RWPE2 (cell line): ENCODE results near the gene CSNK1G2.

Source experiments
- ATAC-seq: fragments of 200-7000 bp; cut with Tn5 transposase; 3 replicates; pipeline ENCODE4 v1.9.1; 2021; ENCODE audit warnings: low read depth
- DNase-seq: peaks from one replicate; pipeline ENCODE4 v3.0.0-alpha.2; 2020; ENCODE audit warnings: low spot score
- H3K27ac ChIP-seq: fragments of 450-650 bp; 2 replicates; pipeline ENCODE4 v1.5.1; 2017; ENCODE audit warnings: mild to moderate bottlenecking; ENCODE audit not compliant: poor library complexity, severe bottlenecking
- H3K27me3 ChIP-seq: fragments of 250-450 bp; sonication (Bioruptor Pico); 2 replicates; pipeline ENCODE4 v1.5.1; 2021; ENCODE audit warnings: mild to moderate bottlenecking, moderate library complexity; ENCODE audit not compliant: insufficient read depth, poor library complexity, severe bottlenecking
- H3K36me3 ChIP-seq: fragments of 250-450 bp; sonication (Bioruptor Pico); 2 replicates; pipeline ENCODE4 v1.5.1; 2020; ENCODE audit warnings: low read depth, mild to moderate bottlenecking, moderate library complexity
- H3K4me1 ChIP-seq: fragments of 250-450 bp; sonication (Bioruptor Pico); 2 replicates; pipeline ENCODE4 v1.5.1; 2021; ENCODE audit warnings: mild to moderate bottlenecking, moderate library complexity; ENCODE audit not compliant: insufficient read depth, poor library complexity, severe bottlenecking
- H3K4me3 ChIP-seq: fragments of 250-450 bp; sonication (Bioruptor Pico); 2 replicates; pipeline ENCODE4 v1.5.1; 2021; ENCODE audit warnings: mild to moderate bottlenecking, moderate library complexity; ENCODE audit not compliant: severe bottlenecking
- H3K9me3 ChIP-seq: fragments of 250-450 bp; sonication (Bioruptor Pico); 2 replicates; pipeline ENCODE4 v1.5.1; 2021; ENCODE audit warnings: mild to moderate bottlenecking, moderate library complexity; ENCODE audit not compliant: severe bottlenecking
- TF ChIP-seq, protein P1 (sequence below): fragments of 450-650 bp; IDR thresholded peaks from one replicate; pipeline ENCODE4 v1.5.1; 2017; ENCODE audit warnings: mild to moderate bottlenecking, moderate library complexity; ENCODE audit not compliant: poor library complexity, severe bottlenecking

The CSNK1G2 gene

DNA sequence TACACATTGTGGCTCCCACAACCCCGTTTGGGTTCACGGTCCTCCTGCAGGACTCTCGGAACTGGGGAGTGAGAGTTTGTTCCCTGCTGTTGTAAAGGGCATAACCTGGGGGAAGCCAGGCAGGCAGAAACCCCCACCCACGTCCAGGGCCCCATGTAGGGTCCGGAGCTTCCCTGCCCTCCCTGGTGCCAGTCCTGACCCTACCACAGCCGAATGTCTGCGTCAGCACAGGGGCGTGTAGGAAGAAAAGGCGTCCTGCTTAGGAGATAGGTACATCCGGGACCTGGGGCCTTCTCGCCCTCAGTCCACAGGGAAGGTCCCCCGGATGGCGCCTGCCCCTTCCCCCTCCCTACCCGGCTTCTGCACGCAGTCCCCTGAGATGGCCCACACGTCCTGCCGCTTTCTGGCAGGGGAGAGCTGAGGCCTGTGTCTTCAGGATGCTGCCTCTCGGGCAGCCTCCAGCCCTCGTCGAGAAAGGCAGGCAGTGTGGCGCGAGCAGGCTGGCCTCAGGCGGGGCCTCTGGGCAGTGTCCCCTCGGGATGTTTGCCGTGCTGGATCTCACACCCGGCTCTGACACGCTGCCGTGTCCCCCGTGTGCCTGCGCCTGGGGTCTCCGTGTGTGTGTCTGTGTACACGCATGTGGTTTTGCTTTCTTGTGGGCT, 19.1 kb downstream of the CSNK1G2 start:
- TF ChIP-seq, protein P1, sequence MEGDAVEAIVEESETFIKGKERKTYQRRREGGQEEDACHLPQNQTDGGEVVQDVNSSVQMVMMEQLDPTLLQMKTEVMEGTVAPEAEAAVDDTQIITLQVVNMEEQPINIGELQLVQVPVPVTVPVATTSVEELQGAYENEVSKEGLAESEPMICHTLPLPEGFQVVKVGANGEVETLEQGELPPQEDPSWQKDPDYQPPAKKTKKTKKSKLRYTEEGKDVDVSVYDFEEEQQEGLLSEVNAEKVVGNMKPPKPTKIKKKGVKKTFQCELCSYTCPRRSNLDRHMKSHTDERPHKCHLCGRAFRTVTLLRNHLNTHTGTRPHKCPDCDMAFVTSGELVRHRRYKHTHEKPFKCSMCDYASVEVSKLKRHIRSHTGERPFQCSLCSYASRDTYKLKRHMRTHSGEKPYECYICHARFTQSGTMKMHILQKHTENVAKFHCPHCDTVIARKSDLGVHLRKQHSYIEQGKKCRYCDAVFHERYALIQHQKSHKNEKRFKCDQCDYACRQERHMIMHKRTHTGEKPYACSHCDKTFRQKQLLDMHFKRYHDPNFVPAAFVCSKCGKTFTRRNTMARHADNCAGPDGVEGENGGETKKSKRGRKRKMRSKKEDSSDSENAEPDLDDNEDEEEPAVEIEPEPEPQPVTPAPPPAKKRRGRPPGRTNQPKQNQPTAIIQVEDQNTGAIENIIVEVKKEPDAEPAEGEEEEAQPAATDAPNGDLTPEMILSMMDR = no peak
- Histone ChIP-seq H3K4me3 (no peak overlapping the region), H3K4me1 (no peaks in the 10 kb centered on the region), H3K27ac (no peak overlapping the region), H3K27me3 (no peaks in the 10 kb centered on the region), H3K9me3 (no peaks in the 10 kb centered on the region), H3K36me3 (peaks cover 3% of the 10 kb centered on the region; the same call in 1 of the 2 replicates)
- DNase-seq = no peak
- no peak for ATAC-seq

DNA sequence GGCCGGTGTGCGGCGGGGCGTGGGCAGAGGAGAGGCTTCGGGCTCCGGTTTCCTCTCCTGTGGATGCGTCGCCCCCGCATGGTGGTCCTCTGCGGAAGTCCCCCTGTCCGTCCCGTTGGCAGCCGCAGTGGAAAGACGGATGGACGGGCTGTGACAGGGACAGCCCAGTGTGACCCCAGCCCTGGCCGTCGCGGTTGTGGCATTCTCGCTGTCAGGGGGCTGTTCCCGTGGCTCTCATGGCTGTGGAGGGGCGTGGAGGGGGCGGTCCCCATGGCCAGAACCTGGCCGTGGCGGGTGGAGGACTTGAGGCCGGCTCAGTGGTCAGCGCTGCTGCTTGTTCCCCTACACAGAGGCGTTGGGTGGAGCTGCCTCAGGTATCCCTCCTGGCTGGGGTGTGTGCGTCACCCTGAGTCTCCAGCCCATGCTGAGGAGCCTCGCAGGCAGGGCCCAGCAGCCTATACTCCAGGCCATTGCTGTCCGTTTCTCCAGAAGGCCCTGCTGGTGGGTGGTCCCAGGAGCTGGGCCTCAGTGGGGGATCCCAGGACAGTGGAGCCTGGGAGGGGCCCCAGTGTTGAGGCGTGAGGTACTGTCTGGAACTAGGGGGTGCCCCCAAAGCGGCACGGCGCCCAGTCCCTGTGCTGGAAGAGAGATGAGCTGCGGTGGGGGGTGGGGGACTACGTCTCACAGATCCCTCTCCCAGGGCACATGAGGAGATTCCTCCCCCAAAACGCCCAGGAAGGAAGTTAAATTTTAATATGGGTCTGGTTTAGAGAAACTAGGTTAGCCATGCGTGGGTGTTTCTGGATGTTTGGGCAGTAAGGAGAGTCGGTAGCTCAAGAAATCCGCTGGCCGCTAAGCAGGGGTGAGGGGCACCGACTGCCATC, 20.3 kb downstream of the CSNK1G2 start:
- H3K9me3 ChIP-seq = no peaks in the 10 kb centered on the region
- H3K36me3 ChIP-seq = peaks cover 3% of the 10 kb centered on the region; the same call in 1 of the 2 replicates
- no peaks in the 10 kb centered on the region for H3K27me3 ChIP-seq
- DNase-seq (no peak), ATAC-seq (no peak)
- H3K27ac ChIP-seq = no peak overlapping the region
- H3K4me1 ChIP-seq = no peaks in the 10 kb centered on the region
- TF ChIP-seq, protein P1 = no peak
- H3K4me3 ChIP-seq = no peak overlapping the region

DNA sequence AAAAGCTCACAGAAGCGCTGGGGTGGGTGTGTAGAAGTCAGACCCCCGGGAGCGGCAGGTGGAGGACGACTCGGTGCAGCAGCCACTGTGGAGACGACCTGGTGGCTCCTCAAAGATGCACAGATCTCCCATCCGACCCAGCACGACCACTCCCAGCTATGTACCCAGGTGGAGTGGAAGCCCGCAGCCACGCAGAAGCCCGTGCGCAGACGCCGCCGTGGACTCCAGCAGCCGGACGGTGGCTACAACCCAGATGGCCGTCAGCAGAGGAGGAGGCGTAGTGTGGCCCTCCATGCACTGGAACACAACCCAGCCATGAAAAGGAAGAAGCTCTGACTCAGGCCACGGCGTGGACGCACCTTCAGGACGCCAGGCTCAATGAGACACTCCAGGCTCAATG, 21.7 kb downstream of the CSNK1G2 start:
- no peak overlapping the region for H3K4me3 ChIP-seq
- peaks cover 3% of the 10 kb centered on the region; the same call in 1 of the 2 replicates for H3K36me3 ChIP-seq
- no peaks in the 10 kb centered on the region for H3K9me3 ChIP-seq
- no peak for DNase-seq
- ATAC-seq = no peak
- TF ChIP-seq, protein P1 = no peak
- H3K27ac ChIP-seq = no peak overlapping the region
- H3K27me3 ChIP-seq = no peaks in the 10 kb centered on the region
- no peaks in the 10 kb centered on the region for H3K4me1 ChIP-seq

DNA sequence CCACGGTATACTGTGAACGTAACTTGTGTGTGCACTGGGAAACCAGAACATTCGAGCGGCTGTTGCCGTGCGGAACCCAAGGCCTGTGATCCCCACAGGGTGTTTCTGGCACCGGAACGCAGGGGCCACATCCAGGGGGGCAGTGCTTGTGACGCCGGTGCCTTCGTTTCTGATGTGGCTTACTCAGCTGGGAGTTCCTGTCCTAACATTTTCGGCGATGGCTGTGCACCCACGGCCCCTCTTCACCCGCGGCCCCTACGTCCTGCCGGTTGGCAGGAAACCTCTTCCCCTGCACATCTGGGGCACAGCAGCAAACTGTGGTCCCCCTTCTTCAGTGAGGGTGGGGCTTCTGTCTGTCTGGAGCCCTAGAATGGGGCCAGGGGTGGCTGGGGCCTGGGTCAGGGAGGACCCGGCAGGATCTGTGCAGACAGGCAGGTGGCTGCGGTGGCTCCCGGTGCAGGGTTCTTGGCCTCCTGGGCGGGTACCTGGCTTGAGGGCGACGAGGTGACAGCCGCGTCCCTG, 26.2 kb downstream of the CSNK1G2 start:
- no peak overlapping the region for H3K27ac ChIP-seq
- no peaks in the 10 kb centered on the region for H3K9me3 ChIP-seq
- H3K4me3 ChIP-seq = no peak overlapping the region
- TF ChIP-seq, protein P1 = no peak
- peaks cover 6% of the 10 kb centered on the region for H3K4me1 ChIP-seq
- DNase-seq (no peak), ATAC-seq (no peak)
- H3K36me3 ChIP-seq = peaks cover 9% of the 10 kb centered on the region
- H3K27me3 ChIP-seq = no peaks in the 10 kb centered on the region
